IgD-negative memory B cell (primary cell): ENCODE data around the gene TLE2. TPM values are rescaled to one million over a fixed set of nuclear protein-coding genes. Genes with fewer than 3 reads are reported as not detected.

Source experiments
- H3K27ac Mint-ChIP-seq, 3 donors: one replicate each; pipeline ENCODE4 v1.8.0; 2020 to 2022; ENCODE audit warnings: mild to moderate bottlenecking in 3 of 3, mixed read lengths in 3 of 3, moderate library complexity in 1 of 3
- H3K27me3 Mint-ChIP-seq: one replicate; pipeline ENCODE4 v1.8.0; 2021; ENCODE audit warnings: mixed read lengths
- H3K36me3 Mint-ChIP-seq: one replicate; pipeline ENCODE4 v1.8.0; 2020; ENCODE audit warnings: mild to moderate bottlenecking, mixed read lengths
- H3K4me1 Mint-ChIP-seq, 3 donors: one replicate each; pipeline ENCODE4 v1.8.0; 2020 to 2022; ENCODE audit warnings: mixed read lengths in 3 of 3, mild to moderate bottlenecking in 1 of 3
- H3K4me3 Mint-ChIP-seq, 4 donors: one replicate each; pipeline ENCODE4 v1.8.0; 2020 to 2022; ENCODE audit warnings: mild to moderate bottlenecking in 4 of 4, mixed read lengths in 4 of 4, moderate library complexity in 3 of 4
- H3K9me3 Mint-ChIP-seq, 3 donors: one replicate each; pipeline ENCODE4 v1.8.0; 2020 to 2021; ENCODE audit warnings: mixed read lengths in 3 of 3, mild to moderate bottlenecking in 1 of 3
- polyA plus RNA-seq: library from polyadenylated mRNA; unstranded; fragments of 300-500 nt; fragmentation: Illumina TruSeq; gene quantifications from one replicate; pipeline ENCODE4 v1.2.3, GENCODE V29; 2021

The TLE2 gene
- polyA plus RNA-seq: 0.56 TPM

DNA sequence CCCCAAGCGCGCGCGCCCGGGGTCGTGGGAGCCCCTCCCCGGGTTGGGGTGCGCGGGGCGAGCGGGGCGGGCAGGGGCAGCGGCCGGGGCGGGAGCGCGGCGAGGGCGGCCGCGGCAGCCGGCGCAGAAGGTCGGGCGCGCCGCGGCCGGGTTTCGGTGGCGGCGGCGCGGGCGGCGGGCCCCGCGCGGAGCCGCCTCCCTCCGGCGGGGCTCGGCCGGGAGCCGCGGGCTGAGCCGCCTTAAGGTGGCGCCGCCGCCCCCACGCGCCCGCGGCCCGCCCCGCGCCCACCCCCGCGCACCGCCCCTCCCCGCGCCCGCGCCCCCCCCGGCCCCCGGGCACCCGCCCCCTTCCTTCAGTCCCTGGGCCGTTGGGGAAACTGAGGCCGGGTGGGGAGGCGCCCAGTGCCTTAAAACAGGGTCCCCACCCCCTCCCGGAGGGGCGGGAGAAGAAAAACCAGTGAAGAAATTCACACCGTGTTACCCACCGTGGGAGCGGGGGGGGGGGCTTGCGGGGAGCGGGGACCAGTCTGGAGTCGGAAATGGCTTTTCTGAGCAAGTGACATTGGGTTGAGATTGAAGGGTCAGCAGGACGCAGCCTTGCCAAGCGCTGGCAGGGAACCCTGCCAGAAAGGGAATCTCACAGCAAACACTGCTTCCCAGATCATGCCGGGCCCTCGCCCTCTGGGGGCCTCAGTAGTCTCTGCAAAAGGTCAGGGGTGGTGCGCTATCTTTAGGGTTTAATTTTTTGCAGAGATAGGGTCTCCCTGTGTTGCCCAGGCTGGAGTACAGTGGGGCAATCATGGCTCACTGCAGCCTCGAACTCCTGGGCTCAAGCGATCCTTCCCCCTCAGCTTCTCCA, at the start of gene TLE2:
Gene TLE2, minus strand, starts transcription at position 216 of the 859 bp plus-strand sequence. CDS start 376 bp downstream, outside the sequence.
- H3K4me3 Mint-ChIP-seq: peak within 1 kb of the TSS; percentile 61 to 90 (median 78)
- peaks cover 57% of the 10 kb centered on the region for H3K27me3 Mint-ChIP-seq

DNA sequence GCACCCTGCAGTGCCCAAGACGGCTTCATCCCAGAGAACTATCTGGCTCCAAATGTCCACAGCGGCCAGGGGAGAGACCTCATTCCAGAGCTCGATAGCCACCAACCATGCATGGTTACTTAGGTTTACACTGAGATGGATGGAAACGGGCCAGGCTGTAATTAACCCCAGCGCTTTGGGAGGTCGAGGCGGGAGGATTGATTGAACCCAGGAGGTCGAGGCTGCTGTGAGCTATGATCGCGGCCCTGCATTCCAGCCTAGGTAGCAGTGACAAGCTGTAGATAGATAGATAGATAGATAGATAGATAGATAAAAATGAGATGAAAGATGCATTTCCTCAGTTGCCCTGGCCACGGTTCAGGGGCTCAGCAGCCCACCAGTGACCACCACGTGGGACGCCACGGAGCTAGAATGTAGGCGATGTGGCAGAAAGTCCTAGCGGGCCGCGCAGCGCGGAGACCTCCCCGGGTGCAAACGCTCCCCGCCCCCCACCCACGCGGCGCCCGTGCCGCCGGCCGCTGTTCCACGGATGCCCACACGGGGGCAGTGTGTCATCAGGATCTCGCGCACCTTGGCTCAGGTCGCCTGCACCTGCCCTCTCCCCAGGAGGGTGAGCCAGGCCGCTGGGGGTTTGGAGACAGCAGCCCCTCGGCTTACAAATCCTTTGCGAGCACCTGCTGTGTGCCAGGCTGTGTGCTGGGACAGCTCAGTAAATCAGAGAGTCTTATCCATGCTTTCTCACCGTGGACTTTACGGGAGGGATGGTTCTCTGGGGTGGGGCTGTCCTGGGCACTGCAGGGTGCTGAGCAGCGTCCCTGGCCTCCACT, 46.7 kb upstream of the TLE2 start:
- Mint-ChIP-seq H3K9me3 (no peaks in the 10 kb centered on the region), H3K27me3 (peaks cover 2% of the 10 kb centered on the region), H3K4me1 (peaks cover 0 to 3% (median 0%) of the 10 kb centered on the region in 3 donors), H3K27ac (peak overlapping the region in 2 of 3 donors; percentile 16 to 54), H3K4me3 (peak overlapping the region in 2 of 4 donors; percentile 10 to 47), H3K36me3 (no peaks in the 10 kb centered on the region)

More for the DNA sequence above, at the start of gene TLE2:
- no peak within 1 kb of the TSS for H3K27ac Mint-ChIP-seq
- H3K9me3 Mint-ChIP-seq: peaks cover 0 to 5% (median 0%) of the 10 kb centered on the region in 3 donors
- H3K4me1 Mint-ChIP-seq: peaks cover 0 to 2% (median 0%) of the 10 kb centered on the region in 3 donors
- H3K36me3 Mint-ChIP-seq: no peaks in the 10 kb centered on the region

DNA sequence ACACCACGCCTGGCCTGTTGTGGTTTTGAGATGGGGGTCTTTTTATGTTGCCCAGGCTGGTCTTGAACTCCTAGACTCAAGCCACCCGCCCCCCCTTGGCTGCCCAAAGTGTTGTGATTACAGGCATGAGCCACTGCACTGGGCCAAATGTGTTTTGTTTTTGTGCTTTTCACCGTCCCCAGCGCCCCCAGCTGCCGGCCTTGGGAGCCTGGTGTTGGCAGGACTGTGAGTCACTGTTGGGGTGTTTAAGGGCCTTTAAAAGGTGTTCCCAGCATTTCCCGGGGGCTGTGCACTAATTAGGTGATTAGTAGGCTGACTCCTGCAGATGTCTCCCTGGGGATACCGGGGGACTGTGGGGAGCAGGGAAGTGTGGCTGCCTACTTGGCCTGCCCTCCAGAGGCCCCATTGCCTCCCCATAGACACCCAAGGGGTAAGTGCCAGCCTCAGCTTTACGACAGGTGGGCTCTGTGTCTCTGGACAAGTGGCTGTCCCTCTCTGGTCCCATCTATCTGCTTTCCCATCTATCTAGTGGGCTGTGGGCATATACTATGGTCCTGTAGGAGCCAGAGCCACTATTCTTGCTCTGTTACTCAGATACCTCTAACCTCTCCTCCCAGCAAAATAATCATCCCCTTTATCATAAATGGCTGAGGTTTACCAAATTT, 45.0 kb upstream of the TLE2 start:
- H3K4me3 Mint-ChIP-seq: no peak overlapping the region
- no peaks in the 10 kb centered on the region for H3K9me3 Mint-ChIP-seq
- H3K27me3 Mint-ChIP-seq: peaks cover 2% of the 10 kb centered on the region
- peaks cover 0 to 7% (median 0%) of the 10 kb centered on the region in 3 donors for H3K4me1 Mint-ChIP-seq
- H3K36me3 Mint-ChIP-seq: no peaks in the 10 kb centered on the region
- peak overlapping the region in 1 of 3 donors; percentile 56 for H3K27ac Mint-ChIP-seq

DNA sequence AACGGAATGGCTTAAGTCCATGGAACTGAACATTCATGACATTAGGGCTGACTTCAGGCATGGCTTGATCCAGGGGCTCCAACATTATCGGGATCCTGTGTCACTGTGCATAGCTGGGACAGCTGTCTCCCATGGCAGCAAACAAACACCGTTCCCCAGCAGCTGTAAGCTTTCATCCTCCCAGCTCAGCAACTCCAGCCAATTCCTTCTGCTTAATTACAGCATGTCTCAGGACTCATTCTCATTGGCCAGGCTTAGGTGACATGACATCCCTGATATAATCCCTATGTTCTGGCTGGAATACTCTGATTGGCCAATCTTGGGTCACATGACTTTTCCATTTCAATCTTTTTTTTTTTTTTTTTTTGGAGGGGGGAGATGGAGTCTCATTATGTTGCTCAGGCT, 44.1 kb upstream of the TLE2 start:
- H3K27me3 Mint-ChIP-seq: peaks cover 2% of the 10 kb centered on the region
- H3K9me3 Mint-ChIP-seq: no peaks in the 10 kb centered on the region
- peak overlapping the region in 1 of 3 donors; percentile 40 for H3K27ac Mint-ChIP-seq

DNA sequence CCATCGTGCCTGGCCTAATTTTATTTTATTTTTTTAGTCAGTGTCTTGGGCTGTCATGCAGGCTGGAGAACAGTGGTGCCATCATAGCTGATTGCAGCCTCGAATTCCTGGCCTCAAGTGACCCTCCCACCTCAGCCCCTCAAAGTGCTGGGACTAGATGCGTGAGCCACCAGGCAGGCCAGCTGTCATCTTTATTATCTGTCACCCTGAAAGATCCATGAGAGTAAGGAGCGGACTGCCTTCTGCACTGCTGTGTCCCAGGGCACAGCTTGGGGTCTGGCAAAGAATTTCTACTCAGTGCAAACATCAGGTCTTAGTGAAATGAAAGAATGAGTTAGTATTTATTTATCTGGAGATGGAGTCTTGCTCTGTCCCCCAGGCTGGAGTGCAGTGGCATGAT, 42.7 kb upstream of the TLE2 start:
- peak overlapping the region in 1 of 3 donors; percentile 0 for H3K27ac Mint-ChIP-seq
- H3K9me3 Mint-ChIP-seq: no peaks in the 10 kb centered on the region
- peaks cover 5 to 15% (median 6%) of the 10 kb centered on the region in 3 donors for H3K4me1 Mint-ChIP-seq
- peaks cover 2% of the 10 kb centered on the region for H3K27me3 Mint-ChIP-seq
- H3K4me3 Mint-ChIP-seq: peak overlapping the region in 1 of 4 donors; percentile 30
- no peaks in the 10 kb centered on the region for H3K36me3 Mint-ChIP-seq

More for the DNA sequence above, 44.1 kb upstream of the TLE2 start:
- H3K4me1 Mint-ChIP-seq: peaks cover 0 to 9% (median 0%) of the 10 kb centered on the region in 3 donors
- H3K36me3 Mint-ChIP-seq: no peaks in the 10 kb centered on the region
- H3K4me3 Mint-ChIP-seq: no peak overlapping the region

DNA sequence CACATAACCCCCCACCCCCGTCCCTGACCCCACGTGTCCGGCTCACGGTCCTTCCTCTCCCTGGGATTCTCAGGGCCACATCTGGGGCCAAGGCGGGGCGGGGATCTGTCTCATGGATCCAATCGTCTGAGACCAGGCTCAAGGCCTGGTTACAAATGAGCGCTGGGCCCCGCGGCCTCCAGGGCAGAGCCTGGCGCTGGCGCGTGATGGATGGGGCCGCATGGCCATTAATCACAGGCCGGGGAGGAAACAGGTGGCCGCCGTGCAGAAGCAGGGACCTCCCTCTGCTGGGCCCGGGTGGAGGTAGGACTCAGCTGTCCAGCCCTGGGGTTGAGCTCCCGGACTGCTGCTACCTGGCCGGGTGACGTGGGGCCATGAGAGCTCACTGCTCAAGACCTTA, 39.0 kb upstream of the TLE2 start:
- peak overlapping the region in 2 of 4 donors; percentile 51 to 67 for H3K4me3 Mint-ChIP-seq
- H3K27ac Mint-ChIP-seq: peak overlapping the region in 2 of 3 donors; percentile 52 to 92
- peaks cover 13 to 31% (median 24%) of the 10 kb centered on the region in 3 donors for H3K4me1 Mint-ChIP-seq
- H3K27me3 Mint-ChIP-seq: no peaks in the 10 kb centered on the region
- no peaks in the 10 kb centered on the region for H3K9me3 Mint-ChIP-seq
- no peaks in the 10 kb centered on the region for H3K36me3 Mint-ChIP-seq

DNA sequence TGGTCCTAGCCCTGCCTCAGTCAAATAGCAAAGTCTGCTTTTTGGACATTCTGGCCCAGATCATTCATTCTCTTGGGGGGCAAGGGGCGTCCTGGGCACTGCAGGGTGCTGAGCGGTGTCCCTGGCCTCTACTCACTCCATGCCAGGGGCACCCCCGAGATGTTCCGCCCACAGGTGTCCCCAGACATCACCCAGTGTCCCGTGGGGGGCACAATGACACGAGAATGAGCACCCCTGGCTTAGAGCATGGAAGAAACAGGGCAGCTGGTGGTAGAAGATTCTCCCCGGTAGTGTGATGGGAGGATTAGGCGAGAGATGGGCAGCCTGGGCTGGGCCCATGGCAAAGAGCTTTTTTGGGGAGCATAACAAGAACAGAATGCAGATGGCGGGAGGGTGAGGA, 38.5 kb upstream of the TLE2 start:
- Mint-ChIP-seq H3K4me3 (peak overlapping the region in 1 of 4 donors; percentile 67), H3K27me3 (no peaks in the 10 kb centered on the region), H3K9me3 (peaks cover 0 to 2% (median 0%) of the 10 kb centered on the region in 3 donors), H3K27ac (peak overlapping the region; percentile 52 to 92 (median 86)), H3K36me3 (no peaks in the 10 kb centered on the region), H3K4me1 (peaks cover 13 to 31% (median 27%) of the 10 kb centered on the region in 3 donors)

DNA sequence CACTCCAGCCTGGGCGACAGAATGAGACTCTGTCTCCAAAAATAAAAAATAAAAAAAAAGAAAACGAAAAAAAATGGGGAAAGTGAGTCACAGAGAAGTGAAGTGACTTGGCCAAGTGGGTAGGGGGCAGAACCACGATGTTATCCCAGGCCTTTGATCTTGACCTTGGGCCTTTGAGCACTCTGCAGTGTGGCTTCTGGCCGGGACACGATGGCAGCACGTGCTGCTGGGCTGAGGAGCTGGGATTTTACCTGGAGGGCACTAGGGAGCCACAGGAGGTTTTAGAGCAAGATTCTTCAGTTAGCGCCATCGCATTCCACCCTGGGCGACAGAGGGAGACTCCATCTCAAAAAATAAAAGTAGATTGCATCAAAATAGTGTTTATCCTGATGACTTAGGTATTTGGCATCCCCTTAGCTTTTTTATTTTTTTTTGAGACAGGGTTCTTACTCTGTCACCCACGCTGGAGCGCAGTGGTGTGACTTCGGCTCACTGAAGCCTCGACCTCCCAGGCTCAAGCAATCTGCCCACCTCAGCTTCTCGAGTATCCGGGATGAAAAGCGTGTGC, 37.5 kb upstream of the TLE2 start:
- peak overlapping the region in 2 of 3 donors; percentile 88 to 94 for H3K27ac Mint-ChIP-seq
- H3K36me3 Mint-ChIP-seq: no peaks in the 10 kb centered on the region
- peaks cover 13 to 31% (median 27%) of the 10 kb centered on the region in 3 donors for H3K4me1 Mint-ChIP-seq
- no peaks in the 10 kb centered on the region for H3K27me3 Mint-ChIP-seq
- peak overlapping the region in 3 of 4 donors; percentile 33 to 93 (median 69) for H3K4me3 Mint-ChIP-seq
- H3K9me3 Mint-ChIP-seq: peaks cover 0 to 2% (median 0%) of the 10 kb centered on the region in 3 donors

DNA sequence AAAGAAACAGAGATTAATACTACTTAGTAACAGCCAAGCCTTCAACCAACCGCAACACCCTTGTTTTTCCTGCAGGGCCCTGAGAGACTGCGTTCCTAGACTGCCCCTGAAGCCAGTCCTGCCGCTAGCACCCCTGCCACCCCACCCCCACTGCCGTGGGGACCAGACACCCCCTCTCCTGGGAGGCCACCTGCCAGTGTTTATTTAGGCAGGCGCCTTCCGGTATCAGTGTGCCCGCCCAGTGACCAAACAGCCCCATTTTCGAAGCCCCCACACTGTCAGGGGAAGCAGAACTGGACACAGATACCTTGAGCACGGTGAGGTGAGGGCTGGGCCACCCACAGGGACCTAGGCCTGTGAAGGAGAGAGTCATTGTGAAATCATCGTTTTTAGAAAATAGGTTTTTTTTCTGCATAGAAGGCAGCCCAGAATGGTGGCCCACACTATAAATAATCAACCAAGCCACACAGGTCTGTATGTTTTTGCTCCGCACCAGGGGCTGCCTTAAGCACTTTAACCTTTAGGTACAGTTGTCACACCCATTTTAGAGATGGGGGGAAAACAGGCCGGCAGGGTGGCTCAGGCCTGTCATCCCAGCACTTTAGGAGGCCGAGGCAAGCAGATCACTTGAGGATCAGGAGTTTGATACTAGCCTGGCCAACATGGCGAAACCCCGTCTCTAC, 36.7 kb upstream of the TLE2 start:
- Mint-ChIP-seq H3K27me3 (no peaks in the 10 kb centered on the region), H3K36me3 (no peaks in the 10 kb centered on the region), H3K4me1 (peaks cover 16 to 33% (median 29%) of the 10 kb centered on the region in 3 donors), H3K27ac (peak overlapping the region; percentile 85 to 94 (median 88)), H3K9me3 (peaks cover 0 to 2% (median 0%) of the 10 kb centered on the region in 3 donors), H3K4me3 (peak overlapping the region; percentile 69 to 93 (median 81))

DNA sequence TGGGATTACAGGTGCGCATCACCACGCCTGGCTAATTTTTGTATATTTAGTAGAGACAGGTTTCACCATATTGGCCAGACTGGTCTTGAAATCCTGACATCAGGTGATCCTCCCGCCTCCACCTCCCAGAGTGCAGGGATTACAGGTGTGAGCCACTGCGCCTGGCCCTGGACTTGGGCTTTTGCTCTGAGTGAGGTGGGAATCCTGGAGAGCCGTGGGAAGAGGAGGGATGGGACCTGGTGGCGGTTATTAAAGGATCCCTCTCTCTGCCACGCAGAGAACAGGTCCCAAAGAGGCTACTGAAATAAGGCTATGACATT, 34.9 kb upstream of the TLE2 start:
- no peaks in the 10 kb centered on the region for H3K36me3 Mint-ChIP-seq
- H3K27ac Mint-ChIP-seq: peak overlapping the region; percentile 46 to 93 (median 85)
- H3K9me3 Mint-ChIP-seq: peaks cover 0 to 2% (median 0%) of the 10 kb centered on the region in 3 donors
- no peaks in the 10 kb centered on the region for H3K27me3 Mint-ChIP-seq
- peak overlapping the region; percentile 69 to 93 (median 82) for H3K4me3 Mint-ChIP-seq
- peaks cover 20 to 38% (median 38%) of the 10 kb centered on the region in 3 donors for H3K4me1 Mint-ChIP-seq

DNA sequence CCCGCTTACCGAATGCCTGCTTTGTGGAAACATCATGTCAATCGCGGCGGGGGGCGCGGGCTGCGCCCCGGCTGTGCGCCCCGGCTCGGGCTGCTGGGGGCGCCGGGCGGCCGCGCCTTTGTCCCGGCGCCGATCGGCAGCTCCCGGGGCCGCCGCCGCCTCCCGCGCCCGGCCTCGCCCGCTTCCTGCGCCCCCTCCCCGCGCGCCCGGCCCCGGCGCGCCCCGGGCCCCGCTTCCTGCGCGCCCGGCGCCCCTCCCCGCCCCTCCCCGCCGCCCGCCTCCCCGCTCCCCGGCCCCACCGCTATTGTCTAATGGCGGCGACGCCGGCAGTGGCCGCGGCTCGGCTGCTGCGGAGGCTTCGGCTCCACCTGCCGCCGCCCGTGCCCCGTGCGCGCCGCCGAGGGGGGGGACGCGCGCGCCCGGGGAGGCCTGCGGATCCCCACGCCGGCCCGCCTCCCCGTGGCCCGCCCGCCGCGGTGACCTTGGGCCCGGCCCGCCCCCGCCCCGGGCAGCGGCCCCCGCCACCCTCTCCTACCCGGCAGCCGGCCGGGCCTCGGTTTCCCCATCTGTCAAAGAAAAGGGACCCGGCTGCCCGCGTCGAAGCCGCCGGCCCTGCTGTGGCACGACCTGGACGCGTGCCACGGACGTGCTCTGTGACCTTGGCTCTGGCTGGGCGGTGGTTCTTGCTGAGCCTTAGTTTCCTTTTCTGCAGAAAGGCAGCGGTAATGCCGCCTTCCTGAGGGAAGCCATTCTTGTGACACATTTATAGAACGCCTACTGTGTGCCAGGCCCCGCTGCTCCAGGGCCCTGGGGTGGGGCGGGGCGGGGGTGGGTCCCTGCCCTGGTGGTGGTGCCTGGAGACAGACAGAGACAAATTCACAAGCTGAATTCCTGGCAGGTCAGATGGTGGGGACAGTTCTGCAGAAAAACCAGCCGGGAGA, 33.4 kb upstream of the TLE2 start, which contains the start of gene TLE5:
Gene TLE5, minus strand, starts transcription at position 331 of the 941 bp plus-strand sequence. Its CDS starts 295 bp downstream, at position 36.
- peaks cover 15 to 39% (median 33%) of the 10 kb centered on the region in 3 donors for H3K4me1 Mint-ChIP-seq
- H3K27me3 Mint-ChIP-seq: no peaks in the 10 kb centered on the region
- peaks cover 0 to 2% (median 0%) of the 10 kb centered on the region in 3 donors for H3K9me3 Mint-ChIP-seq
- H3K27ac Mint-ChIP-seq: peak within 1 kb of the TSS; percentile 92 to 95 (median 93)
- H3K4me3 Mint-ChIP-seq: peak within 1 kb of the TSS; percentile 85 to 93 (median 92)
- H3K36me3 Mint-ChIP-seq: peaks cover 2% of the 10 kb centered on the region

DNA sequence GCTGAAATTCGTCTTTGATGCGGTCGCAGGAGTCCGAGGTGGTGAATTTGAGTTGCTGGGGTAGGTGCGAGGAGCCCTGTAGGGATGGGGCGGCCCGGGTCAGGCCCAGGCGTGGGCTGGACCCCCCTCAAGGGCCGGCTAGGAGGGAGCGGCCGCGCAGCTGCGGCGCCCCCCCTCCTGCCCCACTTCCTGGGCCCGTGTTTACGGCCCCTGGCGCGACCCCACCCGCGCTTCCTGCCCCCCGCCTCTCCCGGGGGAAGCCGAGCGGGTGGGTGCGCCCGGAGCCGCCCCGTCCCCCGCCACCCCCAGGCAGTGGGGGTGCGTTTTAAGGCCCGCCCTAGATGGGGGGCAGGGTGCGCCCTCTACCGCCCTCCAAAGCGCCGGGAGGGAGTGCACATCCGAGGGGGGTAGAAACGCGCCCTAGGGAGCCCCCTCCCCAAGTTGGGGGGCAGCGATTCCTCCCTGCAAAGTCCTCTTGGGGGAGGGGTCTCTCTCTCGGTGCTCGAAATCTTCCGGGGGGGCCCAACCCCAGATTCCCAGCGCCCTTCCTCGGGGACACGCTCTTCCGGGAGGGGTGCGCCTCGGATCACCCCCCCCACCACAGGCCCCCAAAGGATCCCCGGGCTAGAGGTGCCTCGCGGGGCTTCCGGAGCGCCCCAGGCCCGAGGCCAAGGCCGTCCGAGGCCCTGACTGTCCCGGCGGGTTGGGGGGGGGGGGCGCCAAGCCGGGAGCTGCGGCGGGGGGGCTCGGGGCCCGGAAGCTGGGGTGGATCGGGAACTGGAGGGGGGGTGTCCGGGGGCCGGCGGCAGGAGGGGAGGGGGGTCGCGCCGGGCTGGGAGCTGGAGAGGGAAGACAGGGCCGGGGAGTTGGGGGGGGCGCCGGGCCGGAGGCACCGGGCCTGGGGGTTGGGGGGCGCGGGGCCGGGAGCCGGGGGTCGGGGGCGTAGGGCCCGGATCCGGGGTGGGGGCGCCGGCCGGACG, 32.4 kb upstream of the TLE2 start:
- Mint-ChIP-seq H3K4me3 (peak overlapping the region; percentile 87 to 98 (median 94)), H3K36me3 (peaks cover 2% of the 10 kb centered on the region), H3K27ac (peak overlapping the region; percentile 82 to 95 (median 92)), H3K27me3 (no peaks in the 10 kb centered on the region), H3K9me3 (peaks cover 0 to 2% (median 0%) of the 10 kb centered on the region in 3 donors), H3K4me1 (peaks cover 14 to 36% (median 31%) of the 10 kb centered on the region in 3 donors)
